ENCODE results near the gene PPEF2.

GRCh38 chr4:75843596-75843995 lies 58.7 kb downstream of the PPEF2 start:
- no peak for TF ChIP-seq CTCF (IDR thresholded peaks at IDR 0.05; ENCODE audit: low read depth, low read length, missing input control)
- no peak for TF ChIP-seq FOXA1 (IDR thresholded peaks at IDR 0.05)
- no peak for TF ChIP-seq RAD21 (IDR thresholded peaks at IDR 0.05)
- TF ChIP-seq, protein P1, sequence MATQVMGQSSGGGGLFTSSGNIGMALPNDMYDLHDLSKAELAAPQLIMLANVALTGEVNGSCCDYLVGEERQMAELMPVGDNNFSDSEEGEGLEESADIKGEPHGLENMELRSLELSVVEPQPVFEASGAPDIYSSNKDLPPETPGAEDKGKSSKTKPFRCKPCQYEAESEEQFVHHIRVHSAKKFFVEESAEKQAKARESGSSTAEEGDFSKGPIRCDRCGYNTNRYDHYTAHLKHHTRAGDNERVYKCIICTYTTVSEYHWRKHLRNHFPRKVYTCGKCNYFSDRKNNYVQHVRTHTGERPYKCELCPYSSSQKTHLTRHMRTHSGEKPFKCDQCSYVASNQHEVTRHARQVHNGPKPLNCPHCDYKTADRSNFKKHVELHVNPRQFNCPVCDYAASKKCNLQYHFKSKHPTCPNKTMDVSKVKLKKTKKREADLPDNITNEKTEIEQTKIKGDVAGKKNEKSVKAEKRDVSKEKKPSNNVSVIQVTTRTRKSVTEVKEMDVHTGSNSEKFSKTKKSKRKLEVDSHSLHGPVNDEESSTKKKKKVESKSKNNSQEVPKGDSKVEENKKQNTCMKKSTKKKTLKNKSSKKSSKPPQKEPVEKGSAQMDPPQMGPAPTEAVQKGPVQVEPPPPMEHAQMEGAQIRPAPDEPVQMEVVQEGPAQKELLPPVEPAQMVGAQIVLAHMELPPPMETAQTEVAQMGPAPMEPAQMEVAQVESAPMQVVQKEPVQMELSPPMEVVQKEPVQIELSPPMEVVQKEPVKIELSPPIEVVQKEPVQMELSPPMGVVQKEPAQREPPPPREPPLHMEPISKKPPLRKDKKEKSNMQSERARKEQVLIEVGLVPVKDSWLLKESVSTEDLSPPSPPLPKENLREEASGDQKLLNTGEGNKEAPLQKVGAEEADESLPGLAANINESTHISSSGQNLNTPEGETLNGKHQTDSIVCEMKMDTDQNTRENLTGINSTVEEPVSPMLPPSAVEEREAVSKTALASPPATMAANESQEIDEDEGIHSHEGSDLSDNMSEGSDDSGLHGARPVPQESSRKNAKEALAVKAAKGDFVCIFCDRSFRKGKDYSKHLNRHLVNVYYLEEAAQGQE (IDR thresholded peaks at IDR 0.05): no peak
- no peak for TF ChIP-seq MAX (IDR thresholded peaks at IDR 0.05)
- TF ChIP-seq GABPA (IDR thresholded peaks at IDR 0.05 in 1 of 2, conservative IDR thresholded peaks at IDR 0.05 in 1 of 2): no peak
- TF ChIP-seq RXRA (IDR thresholded peaks at IDR 0.05): no peak
- TF ChIP-seq ATF3 (IDR thresholded peaks at IDR 0.05): no peak
- TF ChIP-seq TAF1 (conservative IDR thresholded peaks at IDR 0.05): no peak
